HepG2 (cell line): ENCODE data around the gene PCIF1. TPM values are rescaled to one million over a fixed set of nuclear protein-coding genes. Genes with fewer than 3 reads are reported as not detected.

Experiments used
- ADNP ChIP-seq: sonication (generic); formaldehyde crosslinking; IDR thresholded peaks from 2 replicates; pipeline ENCODE4 v1.4.0; 2020; ENCODE audit warnings: missing genetic modification reagents
- ATRX ChIP-seq: sonication (generic); formaldehyde crosslinking; IDR thresholded peaks from 2 replicates; pipeline ENCODE4 v1.4.0; 2020; ENCODE audit warnings: missing genetic modification reagents, borderline replicate concordance
- CENPBD1 ChIP-seq: sonication (generic); formaldehyde crosslinking; IDR thresholded peaks from 2 replicates; pipeline ENCODE4 v1.8.0; 2022; ENCODE audit warnings: missing genetic modification reagents, low read depth, mild to moderate bottlenecking, borderline replicate concordance
- DBP ChIP-seq: sonication (generic); formaldehyde crosslinking; IDR thresholded peaks from 2 replicates; pipeline ENCODE4 v1.4.0; 2020; ENCODE audit warnings: missing genetic modification reagents; ENCODE audit errors: not compliant biosample characterization
- ELF1 ChIP-seq: sonication (generic); formaldehyde crosslinking; IDR thresholded peaks from 2 replicates; pipeline ENCODE4 v1.4.0; 2020; ENCODE audit warnings: missing genetic modification reagents
- ERF ChIP-seq: IDR thresholded peaks from 2 replicates; pipeline ENCODE4 v1.6.1; 2018; ENCODE audit warnings: missing biosample characterization, missing genetic modification reagents
- FLYWCH1 ChIP-seq: sonication (generic); formaldehyde crosslinking; IDR thresholded peaks from 2 replicates; pipeline ENCODE4 v1.8.1; 2023; ENCODE audit warnings: mild to moderate bottlenecking, missing genetic modification reagents
- GTF2F1 ChIP-seq: fragments of 150-350 bp; IDR thresholded peaks from 2 replicates; pipeline ENCODE4 v1.6.1; 2014; ENCODE audit warnings: low read length
- HIVEP1 ChIP-seq: sonication (generic); formaldehyde crosslinking; IDR thresholded peaks from 2 replicates; pipeline ENCODE4 v1.4.0; 2020; ENCODE audit warnings: mild to moderate bottlenecking, missing genetic modification reagents
- JUND ChIP-seq: sonication (generic); formaldehyde crosslinking; IDR thresholded peaks from 2 replicates; pipeline ENCODE4 v1.8.0; 2022; ENCODE audit warnings: mild to moderate bottlenecking, missing genetic modification reagents
- MZF1 ChIP-seq: sonication (generic); formaldehyde crosslinking; IDR thresholded peaks from 2 replicates; pipeline ENCODE4 v1.8.1; 2023; ENCODE audit warnings: mild to moderate bottlenecking, missing genetic modification reagents, borderline replicate concordance
- NR2F6 ChIP-seq, 2 experiments: IDR thresholded peaks; 2 replicates each; pipeline ENCODE4 v1.6.1; 2016; ENCODE audit warnings: antibody characterized with exemption in 1 of 2, mild to moderate bottlenecking in 1 of 2
- RAD21 ChIP-seq: fragments of 450-650 bp; formaldehyde crosslinking; IDR thresholded peaks from 2 replicates; pipeline ENCODE4 v1.5.0; 2020; ENCODE audit warnings: mild to moderate bottlenecking
- RARA ChIP-seq: IDR thresholded peaks from 2 replicates; pipeline ENCODE4 v1.6.1; 2016; ENCODE audit warnings: missing genetic modification reagents, missing compliant biosample characterization
- RERE ChIP-seq: IDR thresholded peaks from 2 replicates; pipeline ENCODE4 v1.6.1; 2016; ENCODE audit warnings: low read depth, missing genetic modification reagents, missing compliant biosample characterization
- SMAD9 ChIP-seq: sonication (generic); formaldehyde crosslinking; IDR thresholded peaks from 2 replicates; pipeline ENCODE4 v1.5.1; 2020; ENCODE audit warnings: mild to moderate bottlenecking, missing genetic modification reagents
- SP5 ChIP-seq: IDR thresholded peaks from 2 replicates; pipeline ENCODE4 v1.6.1; 2016; ENCODE audit warnings: low read depth, borderline replicate concordance
- SUZ12 ChIP-seq: fragments of 150-350 bp; IDR thresholded peaks from 2 replicates; pipeline ENCODE4 v1.6.1; 2014; ENCODE audit warnings: low read depth, low read length
- ZNF550 ChIP-seq: sonication (generic); formaldehyde crosslinking; IDR thresholded peaks from 2 replicates; pipeline ENCODE4 v1.4.0; 2020; ENCODE audit warnings: mild to moderate bottlenecking, missing genetic modification reagents, borderline replicate concordance
- ZNF703 ChIP-seq: sonication (generic); formaldehyde crosslinking; IDR thresholded peaks from 2 replicates; pipeline ENCODE4 v1.5.1; 2020; ENCODE audit warnings: missing genetic modification reagents, mild to moderate bottlenecking, moderate library complexity, borderline replicate concordance
- ZNF737 ChIP-seq: sonication (generic); formaldehyde crosslinking; IDR thresholded peaks from 2 replicates; pipeline ENCODE4 v1.5.0; 2020; ENCODE audit warnings: missing genetic modification reagents, mild to moderate bottlenecking, borderline replicate concordance
- ZZZ3 ChIP-seq: sonication (generic); formaldehyde crosslinking; IDR thresholded peaks from 2 replicates; pipeline ENCODE4 v1.4.0; 2020; ENCODE audit warnings: missing genetic modification reagents, mild to moderate bottlenecking, borderline replicate concordance
- polyA plus RNA-seq, 8 experiments: library from polyadenylated mRNA; depleted of rRNA in 3 of 8; stranded (reverse) in 7 of 8; unstranded in 1 of 8; fragments of >200 nt; fragmentation: Illumina TruSeq in 4 of 8; extraction: Trizol in 4 of 8; gene quantifications; 2 replicates each; pipeline versions ENCODE4 v1.2.1 to v1.2.3, GENCODE V29; 2011 to 2016; ENCODE audit warnings: low read depth in 4 of 8, missing spikeins in 1 of 8, mixed read lengths in 1 of 8; ENCODE audit not compliant: insufficient read depth in 1 of 8
- total RNA-seq, 5 experiments: library from RNA; depleted of rRNA; stranded (reverse); fragments of >200 nt; fragmentation: Illumina TruSeq; extraction: Trizol; gene quantifications; 2 replicates each; pipeline ENCODE4 v1.2.3, GENCODE V29; 2016; ENCODE audit warnings: low read depth in 1 of 5
- TF ChIP-seq, protein P1 (sequence below): IDR thresholded peaks from 2 replicates; pipeline ENCODE4 v1.6.1; 2016; ENCODE audit warnings: low read depth, borderline replicate concordance

The PCIF1 gene
- total and polyA plus RNA-seq, 2 of the 13 experiments (the other 11 are each of a cell fraction or from before 2014, with no cell fraction given): 20.9 to 24.4 TPM

DNA sequence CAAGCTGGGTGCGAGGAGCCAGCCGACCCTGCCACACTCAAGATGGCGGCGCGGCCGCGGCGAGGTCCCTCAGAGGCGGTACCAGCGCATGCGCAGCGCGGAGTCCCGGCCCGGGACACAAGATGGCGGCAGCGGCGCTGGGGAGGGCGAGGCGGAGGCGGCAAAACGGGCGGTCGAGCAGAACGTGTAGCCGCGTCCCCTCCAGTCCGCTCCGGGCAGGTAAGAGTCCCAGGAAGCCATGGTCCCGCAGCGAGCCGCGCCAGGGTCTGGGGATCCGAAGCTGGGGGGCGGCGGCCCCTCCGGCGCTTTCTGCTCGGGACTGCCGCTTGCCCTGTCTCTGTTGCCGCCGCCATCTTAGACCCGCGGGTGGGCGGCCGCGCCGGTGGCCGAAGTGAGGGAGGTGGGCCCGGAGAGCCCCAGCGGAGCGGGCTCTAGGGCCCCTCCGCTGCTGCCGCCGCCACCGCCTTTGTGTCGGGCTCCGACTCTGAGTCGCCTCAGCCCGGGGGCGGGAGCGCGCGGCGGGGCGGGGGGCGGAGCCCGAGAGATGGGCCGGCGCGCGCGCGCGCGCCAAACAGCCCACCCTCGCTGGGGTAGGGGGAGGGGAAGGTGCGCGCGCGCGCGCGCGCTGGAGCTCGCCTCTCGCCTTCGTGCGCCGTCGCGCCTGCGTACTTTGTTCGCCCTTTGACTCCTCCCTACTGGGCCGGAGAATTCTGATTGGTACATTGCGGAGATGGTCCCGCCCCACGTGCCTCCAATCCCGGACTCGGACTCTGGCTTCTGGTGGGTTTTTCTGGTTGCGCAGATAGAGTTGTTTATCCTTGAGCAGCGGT, at the start of gene PCIF1 (continued):
- TF ChIP-seq MZF1 (CRISPR knock-in tag) (no peak; the same call in none of the 2 replicates), ZNF550 (CRISPR knock-in tag) (0 out of 2 replicates have a peak, but pooled peaks have one; percentile 90), ELF1 (peak; percentile 80), NR2F6 (IDR thresholded peaks at IDR 0.05) (no peak), NR2F6 (CRISPR knock-in tag; IDR thresholded peaks at IDR 0.05) (no peak; the same call in 1 of the 2 replicates), SUZ12 (no peak), ZNF737 (CRISPR knock-in tag) (no peak), DBP (CRISPR knock-in tag) (no peak), ERF (CRISPR knock-in tag) (peak; percentile 93), SP5 (peak; percentile 94), SMAD9 (CRISPR knock-in tag) (no peak; the same call in 1 of the 2 replicates), RARA (peak; percentile 51), JUND (CRISPR knock-in tag) (peak; percentile 72; the same call in 1 of the 2 replicates), CENPBD1 (CRISPR knock-in tag) (peak; percentile 97; the same call in 1 of the 2 replicates), ADNP (CRISPR knock-in tag) (no peak), RAD21 (CRISPR knock-in tag) (peak; percentile 90), RERE (CRISPR knock-in tag) (0 out of 2 replicates have a peak, but pooled peaks have one; percentile 17), ZZZ3 (CRISPR knock-in tag) (peak; percentile 25; the same call in 1 of the 2 replicates), ZNF703 (peak; percentile 95; the same call in 1 of the 2 replicates), GTF2F1 (peak; percentile 81; the same call in 1 of the 2 replicates), HIVEP1 (CRISPR knock-in tag) (peak; percentile 88), ATRX (CRISPR knock-in tag) (no peak; the same call in 1 of the 2 replicates), FLYWCH1 (CRISPR knock-in tag) (no peak)
- TF ChIP-seq, protein P1, sequence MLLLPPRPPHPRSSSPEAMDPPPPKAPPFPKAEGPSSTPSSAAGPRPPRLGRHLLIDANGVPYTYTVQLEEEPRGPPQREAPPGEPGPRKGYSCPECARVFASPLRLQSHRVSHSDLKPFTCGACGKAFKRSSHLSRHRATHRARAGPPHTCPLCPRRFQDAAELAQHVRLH (CRISPR knock-in tag): peak; percentile 99; the same call in 1 of the 2 replicates
